Smooth muscle cell (in vitro differentiated cells): Measurements from ENCODE around the gene PLEKHB2. TPM values are rescaled to one million over a fixed set of nuclear protein-coding genes. Genes with fewer than 3 reads are reported as not detected.
A peak's percentile ranks its signal among the peaks of the same experiment; 100 is the strongest.
"Not testable (repeated sequence)": the region's sequence is repeated elsewhere in the genome, so short reads cannot be mapped to it uniquely, and the experiment has no call there.

Experiments used
- DNase-seq: peaks from one replicate; lab custom pipeline; 2025; ENCODE audit not compliant: unreplicated experiment; lab: John Stamatoyannopoulos, UW
- H2AFZ ChIP-seq: fragments of 200-600 bp; sonication (generic); 2 replicates; pipeline ENCODE4 v1.6.0; 2016; ENCODE audit warnings: antibody characterized with exemption, low read depth, mild to moderate bottlenecking
- H3F3A ChIP-seq: fragments of 200-600 bp; sonication (generic); 2 replicates; pipeline ENCODE4 v1.6.0; 2017; ENCODE audit warnings: antibody characterized with exemption, low read depth
- H3K27ac ChIP-seq: fragments of 200-600 bp; sonication (generic); 2 replicates; pipeline ENCODE4 v1.5.1; 2016; ENCODE audit warnings: low read depth, mild to moderate bottlenecking
- H3K27me3 ChIP-seq: fragments of 200-600 bp; sonication (generic); 2 replicates; pipeline ENCODE4 v1.6.1; 2016; ENCODE audit warnings: low read depth, mild to moderate bottlenecking
- H3K36me3 ChIP-seq: fragments of 200-600 bp; sonication (generic); 2 replicates; pipeline ENCODE4 v1.5.1; 2016; ENCODE audit warnings: low read depth
- H3K4me1 ChIP-seq: fragments of 200-600 bp; sonication (generic); 2 replicates; pipeline ENCODE4 v1.5.1; 2016; ENCODE audit warnings: low read depth
- H3K4me2 ChIP-seq: fragments of 200-600 bp; sonication (generic); 2 replicates; pipeline ENCODE4 v1.6.0; 2016; ENCODE audit warnings: mild to moderate bottlenecking
- H3K4me3 ChIP-seq: fragments of 200-600 bp; sonication (generic); 2 replicates; pipeline ENCODE4 v1.5.1; 2016; ENCODE audit warnings: mild to moderate bottlenecking
- H3K79me2 ChIP-seq: fragments of 200-600 bp; sonication (generic); 2 replicates; pipeline ENCODE4 v1.6.0; 2016; ENCODE audit warnings: low read depth, mild to moderate bottlenecking
- H3K9ac ChIP-seq: fragments of 200-600 bp; sonication (generic); 2 replicates; pipeline ENCODE4 v1.6.0; 2016; ENCODE audit warnings: low read depth
- H3K9me3 ChIP-seq: fragments of 200-600 bp; sonication (generic); replicated peaks from 2 replicates; pipeline ENCODE4 v1.5.1; 2016; ENCODE audit warnings: low read depth
- H4K20me1 ChIP-seq: fragments of 200-600 bp; sonication (generic); 2 replicates; pipeline ENCODE4 v1.6.0; 2016; ENCODE audit warnings: low read depth
- WGBS: methylation state at CpG from one replicate; pipeline ENCODE4 v1.1.7; 2016; ENCODE audit warnings: low lambda C conversion rate; 5-methylcytosine and 5-hydroxymethylcytosine counted together
- polyA plus RNA-seq: library from polyadenylated mRNA; unstranded; fragments of >200 nt; fragmentation: Nextera tagmentation; extraction: Ambion mirVana; gene quantifications from 2 replicates; pipeline ENCODE4 v1.2.1, GENCODE V29; 2016
- total RNA-seq: library from RNA; depleted of rRNA; stranded (reverse); fragments of >200 nt; gene quantifications from 2 replicates; pipeline ENCODE4 v1.2.3, GENCODE V29; 2014
- TF ChIP-seq, protein P1 (sequence below): fragments of 200-600 bp; sonication (generic); IDR thresholded peaks from 2 replicates; pipeline ENCODE4 v1.5.1; 2017; ENCODE audit warnings: borderline replicate concordance, mild to moderate bottlenecking, antibody characterized with exemption; ENCODE audit not compliant: insufficient read depth, poor library complexity, severe bottlenecking

Gene PLEKHB2
- total and polyA plus RNA-seq, 2 experiments from 2014 or later, result 25.7 to 33.6 TPM

DNA sequence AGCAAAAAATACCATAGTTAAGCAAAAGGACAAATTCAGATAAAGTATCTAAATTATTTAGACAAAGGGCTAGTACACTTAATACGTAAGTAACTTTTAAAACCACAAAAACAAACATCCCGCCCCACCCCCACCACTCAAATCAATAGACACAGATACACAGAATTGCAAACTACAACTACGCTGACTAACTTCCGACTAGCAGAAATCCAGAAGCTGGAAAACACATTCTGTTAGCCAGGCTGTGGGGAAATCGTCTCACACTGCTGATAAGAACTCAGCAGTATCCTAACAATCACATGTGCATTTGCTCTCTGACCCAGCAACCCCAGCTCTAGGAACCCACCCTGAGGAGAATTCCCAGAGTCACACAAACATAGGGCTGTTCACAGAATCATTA lies 28.4 kb upstream of the PLEKHB2 start:
- Histone ChIP-seq H3K4me2 (peak overlapping the region; percentile 45), H3K9ac (no peak overlapping the region), H3K4me3 (no peak overlapping the region), H2AFZ (no peak overlapping the region), H3F3A (peaks cover 22% of the 10 kb centered on the region), H3K79me2 (peaks cover 91% of the 10 kb centered on the region), H3K4me1 (peaks cover 11% of the 10 kb centered on the region), H4K20me1 (peaks cover 100% of the 10 kb centered on the region), H3K36me3 (no peaks in the 10 kb centered on the region), H3K9me3 (no peaks in the 10 kb centered on the region), H3K27me3 (no peaks in the 10 kb centered on the region), H3K27ac (peak overlapping the region; percentile 62)
- WGBS, result 36% methylated on average over 5 of the region's 5 CpGs
- DNase-seq, result no peak
- TF ChIP-seq, protein P1, sequence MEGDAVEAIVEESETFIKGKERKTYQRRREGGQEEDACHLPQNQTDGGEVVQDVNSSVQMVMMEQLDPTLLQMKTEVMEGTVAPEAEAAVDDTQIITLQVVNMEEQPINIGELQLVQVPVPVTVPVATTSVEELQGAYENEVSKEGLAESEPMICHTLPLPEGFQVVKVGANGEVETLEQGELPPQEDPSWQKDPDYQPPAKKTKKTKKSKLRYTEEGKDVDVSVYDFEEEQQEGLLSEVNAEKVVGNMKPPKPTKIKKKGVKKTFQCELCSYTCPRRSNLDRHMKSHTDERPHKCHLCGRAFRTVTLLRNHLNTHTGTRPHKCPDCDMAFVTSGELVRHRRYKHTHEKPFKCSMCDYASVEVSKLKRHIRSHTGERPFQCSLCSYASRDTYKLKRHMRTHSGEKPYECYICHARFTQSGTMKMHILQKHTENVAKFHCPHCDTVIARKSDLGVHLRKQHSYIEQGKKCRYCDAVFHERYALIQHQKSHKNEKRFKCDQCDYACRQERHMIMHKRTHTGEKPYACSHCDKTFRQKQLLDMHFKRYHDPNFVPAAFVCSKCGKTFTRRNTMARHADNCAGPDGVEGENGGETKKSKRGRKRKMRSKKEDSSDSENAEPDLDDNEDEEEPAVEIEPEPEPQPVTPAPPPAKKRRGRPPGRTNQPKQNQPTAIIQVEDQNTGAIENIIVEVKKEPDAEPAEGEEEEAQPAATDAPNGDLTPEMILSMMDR, result no peak

DNA sequence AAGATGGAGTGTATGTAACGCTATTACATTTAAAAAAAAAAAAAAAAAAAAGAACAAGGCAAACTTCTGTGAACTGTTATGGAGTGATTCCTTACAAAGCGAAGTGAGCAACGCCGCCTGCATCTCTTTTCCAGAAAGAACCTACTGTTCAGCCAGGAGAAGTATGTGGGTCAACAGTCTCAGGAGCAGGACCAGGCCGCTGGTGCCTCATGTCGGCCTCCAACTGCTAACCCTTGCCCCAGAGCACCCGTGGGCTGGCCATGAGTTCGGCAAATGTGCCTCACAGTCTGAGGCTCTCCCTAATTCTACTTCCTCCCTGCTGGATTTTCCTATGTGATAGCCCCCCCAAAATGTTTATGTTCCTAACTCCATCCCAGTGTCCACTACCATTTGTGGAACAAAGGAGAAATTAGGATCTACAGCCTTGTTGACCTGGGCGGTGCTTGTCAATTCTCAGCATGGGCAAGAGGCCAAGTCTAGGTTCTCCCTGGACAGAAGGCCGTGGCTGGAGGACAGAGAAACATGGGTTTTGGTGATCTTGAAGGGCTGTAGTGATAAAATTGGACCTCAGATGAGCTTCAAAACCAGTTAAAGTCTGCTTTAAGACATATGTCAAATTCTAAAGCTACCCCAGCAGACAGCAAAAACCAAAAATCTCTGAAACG lies 27.8 kb upstream of the PLEKHB2 start:
- no peak overlapping the region for H3K4me3 ChIP-seq
- TF ChIP-seq, protein P1, result no peak
- H3K9ac ChIP-seq, result no peak overlapping the region
- H4K20me1 ChIP-seq, result peaks cover 100% of the 10 kb centered on the region
- H3K79me2 ChIP-seq, result peaks cover 91% of the 10 kb centered on the region
- 84% methylated on average over 11 of the region's 11 CpGs for WGBS
- no peaks in the 10 kb centered on the region for H3K36me3 ChIP-seq
- H3F3A ChIP-seq, result peaks cover 28% of the 10 kb centered on the region
- no peak for DNase-seq
- peaks cover 14% of the 10 kb centered on the region for H3K4me1 ChIP-seq
- H3K9me3 ChIP-seq, result no peaks in the 10 kb centered on the region
- no peaks in the 10 kb centered on the region for H3K27me3 ChIP-seq
- peak overlapping the region; percentile 62 for H3K27ac ChIP-seq
- H3K4me2 ChIP-seq, result peak overlapping the region; percentile 45
- H2AFZ ChIP-seq, result no peak overlapping the region

DNA sequence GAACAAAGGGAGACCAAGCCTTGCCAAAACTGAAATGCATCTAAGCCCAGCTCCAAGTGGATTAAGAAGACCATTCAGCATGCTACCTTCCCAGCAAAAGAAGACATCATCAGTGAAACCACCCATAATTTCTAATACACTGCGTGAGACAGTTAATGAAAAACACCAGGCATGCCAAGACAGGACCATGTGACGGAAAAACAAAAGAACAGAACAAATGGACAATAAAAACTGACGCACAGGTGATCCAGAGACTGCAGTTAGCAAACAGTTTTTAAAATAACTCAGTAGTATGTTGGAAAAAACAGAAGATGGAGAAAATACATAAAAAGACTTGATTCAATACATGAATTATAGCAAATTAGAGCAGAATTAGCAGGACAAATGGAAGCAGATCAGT lies 27.2 kb upstream of the PLEKHB2 start:
- Histone ChIP-seq H3K27ac (peak overlapping the region; percentile 62), H3F3A (peaks cover 34% of the 10 kb centered on the region), H3K4me3 (no peak overlapping the region), H4K20me1 (peaks cover 100% of the 10 kb centered on the region), H3K4me1 (peaks cover 14% of the 10 kb centered on the region), H3K27me3 (no peaks in the 10 kb centered on the region), H2AFZ (no peak overlapping the region), H3K79me2 (peaks cover 91% of the 10 kb centered on the region), H3K4me2 (no peak overlapping the region), H3K9ac (no peak overlapping the region), H3K36me3 (no peaks in the 10 kb centered on the region), H3K9me3 (no peaks in the 10 kb centered on the region)
- 87% methylated on average over 3 of the region's 3 CpGs for WGBS
- TF ChIP-seq, protein P1, result no peak
- DNase-seq, result no peak

DNA sequence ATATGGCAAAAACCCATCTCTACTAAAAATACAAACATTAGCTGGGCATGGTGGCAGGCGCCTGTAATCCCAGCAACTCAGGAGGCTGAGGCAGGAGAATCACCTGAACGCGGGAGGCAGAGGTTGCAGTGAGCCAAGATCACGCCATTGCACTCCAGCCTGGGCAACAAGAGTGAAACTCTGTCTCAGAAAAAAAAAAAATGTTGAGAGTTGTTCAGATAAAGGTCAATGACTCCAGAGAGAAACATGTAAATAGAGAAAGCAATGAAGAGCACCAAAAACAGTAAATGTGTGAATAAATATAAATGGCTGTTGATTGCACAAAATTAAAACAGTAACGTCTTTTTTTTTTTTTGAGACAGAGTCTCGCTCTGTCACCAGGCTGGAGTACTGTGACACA lies 25.2 kb upstream of the PLEKHB2 start:
- DNase-seq, H3K27me3 ChIP-seq, H2AFZ ChIP-seq, H3K4me3 ChIP-seq, H3K4me2 ChIP-seq, H3K9ac ChIP-seq, H3K9me3 ChIP-seq, H3K36me3 ChIP-seq: not testable (repeated sequence)
- Histone ChIP-seq H3K27ac (peak overlapping the region; percentile 42), H3K79me2 (peaks cover 91% of the 10 kb centered on the region), H3F3A (peaks cover 36% of the 10 kb centered on the region), H3K4me1 (peaks cover 14% of the 10 kb centered on the region), H4K20me1 (peaks cover 100% of the 10 kb centered on the region)
- WGBS, result 96% methylated on average over 6 of the region's 6 CpGs
